HepG2 (cell line): ENCODE data around the gene SYTL3.

Experiments
- HOXA7 ChIP-seq: sonication (generic); formaldehyde crosslinking; IDR thresholded peaks from 2 replicates; pipeline ENCODE4 v1.8.1; 2022; ENCODE audit warnings: mild to moderate bottlenecking, missing genetic modification reagents, moderate library complexity
- KDM5A ChIP-seq: fragments of 200-600 bp; sonication (generic); IDR thresholded peaks from 2 replicates; pipeline ENCODE4 v1.7.0; 2018; ENCODE audit warnings: antibody characterized with exemption, mild to moderate bottlenecking, low read length, borderline replicate concordance
- LCORL ChIP-seq, 2 experiments: fragments of 450-650 bp in 1 of 2; sonication (generic) in 1 of 2; formaldehyde crosslinking in 1 of 2; IDR thresholded peaks; 2 replicates each; pipeline versions ENCODE4 v1.5.0 to v1.6.1; 2017 to 2020; ENCODE audit warnings: antibody characterized with exemption in 1 of 2, missing genetic modification reagents in 1 of 2
- MTA3 ChIP-seq: sonication (generic); formaldehyde crosslinking; IDR thresholded peaks from 2 replicates; pipeline ENCODE4 v1.4.0; 2020; ENCODE audit warnings: missing genetic modification reagents
- MXI1 ChIP-seq: IDR thresholded peaks from 3 replicates; pipeline ENCODE4 v1.6.1; 2012; ENCODE audit warnings: low read depth, low read length, inconsistent platforms, borderline replicate concordance
- POLR2AphosphoS5 ChIP-seq: IDR thresholded peaks from 2 replicates; pipeline ENCODE4 v1.6.1; 2012; ENCODE audit warnings: low read depth, low read length
- SIN3A ChIP-seq: IDR thresholded peaks from 2 replicates; pipeline ENCODE4 v1.6.1; 2011; ENCODE audit warnings: low read depth, mild to moderate bottlenecking, control low read depth, low read length, borderline replicate concordance
- SIN3B ChIP-seq: fragments of 150-350 bp; IDR thresholded peaks from 2 replicates; pipeline ENCODE4 v1.6.1; 2014; ENCODE audit warnings: low read length
- ZNF431 ChIP-seq: sonication (generic); formaldehyde crosslinking; IDR thresholded peaks from 2 replicates; pipeline ENCODE4 v1.9.0; 2022; ENCODE audit warnings: missing genetic modification reagents, low read depth, mild to moderate bottlenecking, borderline replicate concordance
- TF ChIP-seq, protein P1 (sequence below): sonication (generic); formaldehyde crosslinking; IDR thresholded peaks from 2 replicates; pipeline ENCODE4 v1.5.0; 2020; ENCODE audit warnings: mild to moderate bottlenecking, missing genetic modification reagents, moderate library complexity
- TF ChIP-seq, protein P2 (sequence below): sonication (generic); formaldehyde crosslinking; IDR thresholded peaks from one replicate; pipeline ENCODE4 v1.5.1; 2020; ENCODE audit warnings: mild to moderate bottlenecking, missing genetic modification reagents; ENCODE audit errors: not compliant biosample characterization
- TF ChIP-seq, protein P3 (sequence below): IDR thresholded peaks from 2 replicates; pipeline ENCODE4 v1.6.1; 2016

DNA sequence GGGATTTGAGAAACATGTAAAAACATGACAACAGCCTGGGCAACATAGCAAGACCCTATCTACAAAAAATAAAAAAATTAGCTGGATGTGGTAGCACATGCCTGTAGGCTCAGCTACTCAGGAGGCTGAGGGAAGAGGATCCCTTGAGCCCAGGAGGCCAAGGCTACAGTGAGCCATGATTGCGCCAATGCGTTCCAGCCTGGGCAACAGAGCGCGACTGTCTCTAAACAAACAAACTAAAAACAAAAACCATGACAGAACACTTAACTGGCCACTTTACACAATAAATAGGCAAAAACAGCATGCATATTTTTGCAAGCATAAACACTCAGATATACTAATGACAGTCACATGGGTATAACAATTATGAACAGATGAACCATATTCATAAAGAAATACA, 60.0 kb downstream of the SYTL3 start:
- TF ChIP-seq, protein P1, sequence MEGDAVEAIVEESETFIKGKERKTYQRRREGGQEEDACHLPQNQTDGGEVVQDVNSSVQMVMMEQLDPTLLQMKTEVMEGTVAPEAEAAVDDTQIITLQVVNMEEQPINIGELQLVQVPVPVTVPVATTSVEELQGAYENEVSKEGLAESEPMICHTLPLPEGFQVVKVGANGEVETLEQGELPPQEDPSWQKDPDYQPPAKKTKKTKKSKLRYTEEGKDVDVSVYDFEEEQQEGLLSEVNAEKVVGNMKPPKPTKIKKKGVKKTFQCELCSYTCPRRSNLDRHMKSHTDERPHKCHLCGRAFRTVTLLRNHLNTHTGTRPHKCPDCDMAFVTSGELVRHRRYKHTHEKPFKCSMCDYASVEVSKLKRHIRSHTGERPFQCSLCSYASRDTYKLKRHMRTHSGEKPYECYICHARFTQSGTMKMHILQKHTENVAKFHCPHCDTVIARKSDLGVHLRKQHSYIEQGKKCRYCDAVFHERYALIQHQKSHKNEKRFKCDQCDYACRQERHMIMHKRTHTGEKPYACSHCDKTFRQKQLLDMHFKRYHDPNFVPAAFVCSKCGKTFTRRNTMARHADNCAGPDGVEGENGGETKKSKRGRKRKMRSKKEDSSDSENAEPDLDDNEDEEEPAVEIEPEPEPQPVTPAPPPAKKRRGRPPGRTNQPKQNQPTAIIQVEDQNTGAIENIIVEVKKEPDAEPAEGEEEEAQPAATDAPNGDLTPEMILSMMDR (CRISPR knock-in tag) = no peak
- TF ChIP-seq MTA3 (no peak), HOXA7 (CRISPR knock-in tag) (no peak), POLR2AphosphoS5 (no peak), LCORL (IDR thresholded peaks at IDR 0.05) (no peak), LCORL (CRISPR knock-in tag; IDR thresholded peaks at IDR 0.05) (no peak), ZNF431 (CRISPR knock-in tag) (no peak), KDM5A (no peak), SIN3A (no peak), SIN3B (no peak), MXI1 (no peak)
- TF ChIP-seq, protein P2, sequence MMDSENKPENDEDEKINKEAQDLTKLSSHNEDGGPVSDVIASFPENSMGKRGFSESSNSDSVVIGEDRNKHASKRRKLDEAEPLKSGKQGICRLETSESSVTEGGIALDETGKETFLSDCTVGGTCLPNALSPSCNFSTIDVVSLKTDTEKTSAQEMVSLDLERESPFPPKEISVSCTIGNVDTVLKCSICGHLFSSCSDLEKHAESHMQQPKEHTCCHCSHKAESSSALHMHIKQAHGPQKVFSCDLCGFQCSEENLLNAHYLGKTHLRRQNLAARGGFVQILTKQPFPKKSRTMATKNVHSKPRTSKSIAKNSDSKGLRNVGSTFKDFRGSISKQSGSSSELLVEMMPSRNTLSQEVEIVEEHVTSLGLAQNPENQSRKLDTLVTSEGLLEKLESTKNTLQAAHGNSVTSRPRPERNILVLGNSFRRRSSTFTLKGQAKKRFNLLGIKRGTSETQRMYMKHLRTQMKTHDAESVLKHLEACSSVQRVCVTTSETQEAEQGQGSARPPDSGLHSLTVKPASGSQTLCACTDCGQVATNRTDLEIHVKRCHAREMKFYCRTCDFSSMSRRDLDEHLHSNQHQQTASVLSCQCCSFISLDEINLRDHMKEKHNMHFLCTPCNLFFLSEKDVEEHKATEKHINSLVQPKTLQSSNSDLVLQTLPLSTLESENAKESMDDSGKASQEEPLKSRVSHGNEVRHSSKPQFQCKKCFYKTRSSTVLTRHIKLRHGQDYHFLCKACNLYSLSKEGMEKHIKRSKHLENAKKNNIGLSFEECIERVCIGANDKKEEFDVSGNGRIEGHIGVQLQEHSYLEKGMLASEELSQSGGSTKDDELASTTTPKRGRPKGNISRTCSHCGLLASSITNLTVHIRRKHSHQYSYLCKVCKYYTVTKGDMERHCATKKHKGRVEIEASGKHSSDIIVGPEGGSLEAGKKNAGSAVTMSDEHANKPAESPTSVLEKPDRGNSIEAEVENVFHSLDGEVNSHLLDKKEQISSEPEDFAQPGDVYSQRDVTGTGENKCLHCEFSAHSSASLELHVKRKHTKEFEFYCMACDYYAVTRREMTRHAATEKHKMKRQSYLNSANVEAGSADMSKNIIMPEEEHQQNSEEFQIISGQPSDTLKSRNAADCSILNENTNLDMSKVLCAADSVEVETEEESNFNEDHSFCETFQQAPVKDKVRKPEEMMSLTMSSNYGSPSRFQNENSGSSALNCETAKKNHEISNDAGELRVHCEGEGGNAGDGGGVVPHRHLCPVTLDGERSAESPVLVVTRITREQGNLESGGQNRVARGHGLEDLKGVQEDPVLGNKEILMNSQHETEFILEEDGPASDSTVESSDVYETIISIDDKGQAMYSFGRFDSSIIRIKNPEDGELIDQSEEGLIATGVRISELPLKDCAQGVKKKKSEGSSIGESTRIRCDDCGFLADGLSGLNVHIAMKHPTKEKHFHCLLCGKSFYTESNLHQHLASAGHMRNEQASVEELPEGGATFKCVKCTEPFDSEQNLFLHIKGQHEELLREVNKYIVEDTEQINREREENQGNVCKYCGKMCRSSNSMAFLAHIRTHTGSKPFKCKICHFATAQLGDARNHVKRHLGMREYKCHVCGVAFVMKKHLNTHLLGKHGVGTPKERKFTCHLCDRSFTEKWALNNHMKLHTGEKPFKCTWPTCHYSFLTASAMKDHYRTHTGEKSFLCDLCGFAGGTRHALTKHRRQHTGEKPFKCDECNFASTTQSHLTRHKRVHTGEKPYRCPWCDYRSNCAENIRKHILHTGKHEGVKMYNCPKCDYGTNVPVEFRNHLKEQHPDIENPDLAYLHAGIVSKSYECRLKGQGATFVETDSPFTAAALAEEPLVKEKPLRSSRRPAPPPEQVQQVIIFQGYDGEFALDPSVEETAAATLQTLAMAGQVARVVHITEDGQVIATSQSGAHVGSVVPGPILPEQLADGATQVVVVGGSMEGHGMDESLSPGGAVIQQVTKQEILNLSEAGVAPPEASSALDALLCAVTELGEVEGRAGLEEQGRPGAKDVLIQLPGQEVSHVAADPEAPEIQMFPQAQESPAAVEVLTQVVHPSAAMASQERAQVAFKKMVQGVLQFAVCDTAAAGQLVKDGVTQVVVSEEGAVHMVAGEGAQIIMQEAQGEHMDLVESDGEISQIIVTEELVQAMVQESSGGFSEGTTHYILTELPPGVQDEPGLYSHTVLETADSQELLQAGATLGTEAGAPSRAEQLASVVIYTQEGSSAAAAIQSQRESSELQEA = no peak
- TF ChIP-seq, protein P3, sequence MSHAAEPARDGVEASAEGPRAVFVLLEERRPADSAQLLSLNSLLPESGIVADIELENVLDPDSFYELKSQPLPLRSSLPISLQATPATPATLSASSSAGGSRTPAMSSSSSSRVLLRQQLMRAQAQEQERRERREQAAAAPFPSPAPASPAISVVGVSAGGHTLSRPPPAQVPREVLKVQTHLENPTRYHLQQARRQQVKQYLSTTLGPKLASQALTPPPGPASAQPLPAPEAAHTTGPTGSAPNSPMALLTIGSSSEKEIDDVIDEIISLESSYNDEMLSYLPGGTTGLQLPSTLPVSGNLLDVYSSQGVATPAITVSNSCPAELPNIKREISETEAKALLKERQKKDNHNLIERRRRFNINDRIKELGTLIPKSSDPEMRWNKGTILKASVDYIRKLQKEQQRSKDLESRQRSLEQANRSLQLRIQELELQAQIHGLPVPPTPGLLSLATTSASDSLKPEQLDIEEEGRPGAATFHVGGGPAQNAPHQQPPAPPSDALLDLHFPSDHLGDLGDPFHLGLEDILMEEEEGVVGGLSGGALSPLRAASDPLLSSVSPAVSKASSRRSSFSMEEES (CRISPR knock-in tag) = no peak
